GM18861 (cell line): ENCODE measurements around the gene TMEM221.
A peak's percentile ranks its signal among the peaks of the same experiment; 100 is the strongest.

Experiments
- ATAC-seq: cut with Tn5 transposase; IDR thresholded peaks from one replicate; pipeline ENCODE4 v1.9.1; 2021; ENCODE audit not compliant: unreplicated experiment

The TMEM221 gene

GRCh38 chr19:17445526-17446165, 2.8 kb downstream of the TMEM221 start:
- ATAC-seq: no peak

- no peak for ATAC-seq
Measured at GRCh38 chr19:17441241-17442021, 7.0 kb downstream of the TMEM221 start.

- ATAC-seq: no peak
Measured at GRCh38 chr19:17436874-17437267, 11.6 kb downstream of the TMEM221 start.

GRCh38 chr19:17436094-17436873, 12.2 kb downstream of the TMEM221 start:
- ATAC-seq: no peak

GRCh38 chr19:17435218-17435617, 13.2 kb downstream of the TMEM221 start:
- ATAC-seq: no peak

GRCh38 chr19:17431417-17431816, 17.1 kb downstream of the TMEM221 start:
- no peak for ATAC-seq

GRCh38 chr19:17429641-17430113, 18.8 kb downstream of the TMEM221 start:
- ATAC-seq: no peak

- ATAC-seq: no peak
Measured at GRCh38 chr19:17424743-17425365, 23.6 kb downstream of the TMEM221 start.

- ATAC-seq: no peak
Measured at GRCh38 chr19:17423429-17424208, 24.8 kb downstream of the TMEM221 start.

GRCh38 chr19:17421942-17422341, 26.5 kb downstream of the TMEM221 start:
- ATAC-seq: no peak

- no peak for ATAC-seq
Measured at GRCh38 chr19:17420475-17420924, 28.0 kb downstream of the TMEM221 start.

GRCh38 chr19:17419621-17420474, 28.6 kb downstream of the TMEM221 start, which contains the start of gene MVB12A:
Gene MVB12A (plus strand): TSS chr19:17420047. CDS start chr19:17420136, 89 bp downstream.
- peak; percentile 77 for ATAC-seq

GRCh38 chr19:17419154-17419620, 29.3 kb downstream of the TMEM221 start:
- ATAC-seq: no peak

- ATAC-seq: no peak
Measured at GRCh38 chr19:17418710-17419109, 29.8 kb downstream of the TMEM221 start.

GRCh38 chr19:17415121-17415520, 33.3 kb downstream of the TMEM221 start:
- no peak for ATAC-seq

GRCh38 chr19:17414097-17414496, 34.4 kb downstream of the TMEM221 start:
- ATAC-seq: no peak

GRCh38 chr19:17411801-17412200, 36.7 kb downstream of the TMEM221 start:
- ATAC-seq: no peak

GRCh38 chr19:17409990-17410389, 38.5 kb downstream of the TMEM221 start:
- ATAC-seq: no peak

GRCh38 chr19:17406887-17407196, 41.6 kb downstream of the TMEM221 start:
- ATAC-seq: no peak
